Activated naive CD4-positive, alpha-beta T cell treated with anti-CD3 and anti-CD28 coated beads, Interleukin-2, amount 50 U/mL, for 72 hours (primary cell): ENCODE measurements around the gene FAM228A. TPM values are rescaled to one million over a fixed set of nuclear protein-coding genes. Genes with fewer than 3 reads are reported as not detected.

Experiments
- ATAC-seq, 2 donors: fragments of 150-1000 bp; cut with Tn5 transposase; 2 replicates each; pipeline ENCODE4 v1.10.0; 2021; ENCODE audit warnings: mild to moderate bottlenecking in 2 of 2, moderate library complexity in 2 of 2
- DNase-seq, 2 donors: peaks; one replicate each; pipeline ENCODE4 v3.0.0; 2021 to 2022; ENCODE audit warnings: low spot score in 2 of 2
- H3K27ac Mint-ChIP-seq, 2 donors: one replicate each; pipeline ENCODE4 v1.8.0; 2022; ENCODE audit warnings: mild to moderate bottlenecking in 2 of 2, mixed read lengths in 2 of 2
- H3K36me3 Mint-ChIP-seq, 2 donors: one replicate each; pipeline ENCODE4 v1.8.0; 2022; ENCODE audit warnings: mixed read lengths in 2 of 2
- H3K9me3 Mint-ChIP-seq, 2 donors: one replicate each; pipeline ENCODE4 v1.8.0; 2022; ENCODE audit warnings: mixed read lengths in 2 of 2
- total RNA-seq, 2 donors: library from RNA; stranded (reverse); gene quantifications; one replicate each; pipeline ENCODE4 v1.2.3, GENCODE V29; 2022

The FAM228A gene
- total RNA-seq, 2 donors from 2014 or later = 0.14 to 0.30 TPM

DNA sequence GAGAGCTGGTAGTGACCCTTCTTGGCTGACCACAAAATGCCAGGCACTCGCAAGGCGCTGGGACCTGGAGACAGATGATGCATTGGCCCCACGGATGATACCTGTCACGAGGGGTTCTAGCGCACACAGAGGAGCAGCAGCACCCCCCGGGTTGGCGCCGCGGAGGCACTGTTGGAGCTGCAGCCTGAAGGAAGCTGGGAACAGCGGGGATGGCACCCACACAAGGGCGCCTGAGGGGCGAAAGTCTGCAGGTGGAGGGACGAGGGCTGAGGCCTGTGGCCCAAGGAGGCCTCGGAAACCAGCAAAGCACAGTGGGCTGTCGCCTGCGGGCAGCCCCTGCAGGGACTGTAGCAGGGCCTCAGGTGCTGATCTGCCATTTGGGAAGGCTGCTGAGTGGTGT is 33.6 kb downstream of the FAM228A start:
- H3K9me3 Mint-ChIP-seq = no peaks in the 10 kb centered on the region
- peaks cover 5 to 23% of the 10 kb centered on the region in 2 donors for H3K36me3 Mint-ChIP-seq
- ATAC-seq (no peak), DNase-seq (no peak)
- no peak overlapping the region for H3K27ac Mint-ChIP-seq

GRCh38 chr2:24209389-24210105 is 34.7 kb downstream of the FAM228A start:
- no peak overlapping the region for H3K27ac Mint-ChIP-seq
- no peaks in the 10 kb centered on the region for H3K9me3 Mint-ChIP-seq
- DNase-seq (no peak), ATAC-seq (no peak)
- H3K36me3 Mint-ChIP-seq = peaks cover 0 to 18% of the 10 kb centered on the region in 2 donors

DNA sequence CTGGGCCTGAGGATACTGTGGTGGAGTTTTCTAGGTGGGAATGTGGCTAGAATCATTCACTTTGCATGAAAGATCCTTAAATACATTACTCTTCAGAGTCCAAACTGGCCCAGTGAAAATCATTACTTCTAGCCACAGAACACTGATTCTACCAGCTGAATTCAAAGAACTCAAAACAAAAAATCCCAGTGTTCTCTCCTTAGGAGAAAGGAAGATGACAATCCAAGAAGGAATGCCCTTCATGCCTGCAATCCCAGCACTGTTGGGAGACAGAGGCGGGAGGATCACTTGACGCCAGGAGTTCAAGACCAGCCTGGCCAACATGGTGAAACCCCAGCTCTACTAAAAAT is 35.2 kb downstream of the FAM228A start:
- Mint-ChIP-seq H3K27ac (no peak overlapping the region), H3K36me3 (peaks cover 0 to 18% of the 10 kb centered on the region in 2 donors), H3K9me3 (no peaks in the 10 kb centered on the region)
- DNase-seq = no peak
- no peak for ATAC-seq

GRCh38 chr2:24210723-24211122 is 35.9 kb downstream of the FAM228A start:
- Mint-ChIP-seq H3K27ac (no peak overlapping the region), H3K9me3 (no peaks in the 10 kb centered on the region), H3K36me3 (peaks cover 0 to 18% of the 10 kb centered on the region in 2 donors)
- ATAC-seq (no peak), DNase-seq (no peak)

GRCh38 chr2:24211408-24211807 is 36.6 kb downstream of the FAM228A start:
- peaks cover 5 to 18% of the 10 kb centered on the region in 2 donors for H3K36me3 Mint-ChIP-seq
- no peak for ATAC-seq
- H3K27ac Mint-ChIP-seq = peak overlapping the region in 1 of 2 donors; percentile 68
- no peak for DNase-seq
- H3K9me3 Mint-ChIP-seq = no peaks in the 10 kb centered on the region

DNA sequence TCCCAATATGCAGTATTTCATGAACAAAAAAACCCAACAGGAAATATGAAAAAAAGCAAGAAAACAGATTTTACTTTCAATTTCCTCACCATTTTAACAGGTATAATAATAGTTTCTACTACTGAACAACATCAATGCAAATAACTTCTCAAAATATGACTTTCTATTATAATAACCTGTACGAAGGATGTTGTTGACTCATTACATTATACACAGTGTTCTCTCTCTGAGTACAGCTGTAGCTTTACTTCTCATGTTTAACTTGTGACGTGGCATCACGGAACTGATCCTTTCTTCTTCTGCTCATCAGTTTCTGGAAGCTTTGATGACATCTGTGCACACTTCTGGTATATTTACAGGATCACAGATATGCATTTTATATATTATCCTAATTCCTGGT is 40.0 kb downstream of the FAM228A start:
- DNase-seq (no peak), ATAC-seq (peak in 1 of 2 donors; percentile 87)
- Mint-ChIP-seq H3K27ac (peak overlapping the region in 1 of 2 donors; percentile 36), H3K9me3 (no peaks in the 10 kb centered on the region), H3K36me3 (peaks cover 5 to 6% of the 10 kb centered on the region in 2 donors)

GRCh38 chr2:24220554-24221291 is 45.9 kb downstream of the FAM228A start:
- peak overlapping the region in 1 of 2 donors; percentile 68 for H3K27ac Mint-ChIP-seq
- no peaks in the 10 kb centered on the region for H3K9me3 Mint-ChIP-seq
- peaks cover 0 to 5% of the 10 kb centered on the region in 2 donors for H3K36me3 Mint-ChIP-seq
- no peak for ATAC-seq
- no peak for DNase-seq

- ATAC-seq = no peak
- Mint-ChIP-seq H3K36me3 (no peaks in the 10 kb centered on the region), H3K9me3 (no peaks in the 10 kb centered on the region), H3K27ac (no peak overlapping the region)
- DNase-seq = no peak
These were observed 46.6 kb downstream of the FAM228A start for GRCh38 chr2:24221343-24222050.

DNA sequence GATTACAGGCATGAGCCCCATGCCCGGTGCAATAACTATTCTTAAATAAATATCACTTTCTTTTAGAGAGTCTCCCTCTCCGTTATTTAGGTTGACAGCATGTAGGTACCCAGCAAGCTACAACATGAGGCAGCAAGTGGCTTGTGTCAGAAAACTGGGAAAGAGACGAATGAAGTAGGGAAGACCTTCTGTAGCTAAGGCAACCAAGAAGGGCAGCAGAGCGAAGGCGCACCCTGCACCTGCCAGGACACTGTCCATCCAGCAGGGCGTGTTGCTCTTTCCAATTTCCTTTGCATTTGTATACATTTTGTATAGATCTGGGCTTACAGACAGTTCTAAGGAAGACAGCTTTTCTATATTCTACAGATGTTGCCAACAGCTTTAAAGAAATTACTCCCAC is 48.1 kb downstream of the FAM228A start:
- Mint-ChIP-seq H3K27ac (no peak overlapping the region), H3K9me3 (no peaks in the 10 kb centered on the region), H3K36me3 (no peaks in the 10 kb centered on the region)
- ATAC-seq (no peak), DNase-seq (no peak)

GRCh38 chr2:24225499-24226242 is 50.8 kb downstream of the FAM228A start:
- Mint-ChIP-seq H3K36me3 (no peaks in the 10 kb centered on the region), H3K9me3 (no peaks in the 10 kb centered on the region)
- no peak for ATAC-seq

GRCh38 chr2:24228470-24228869 is 53.6 kb downstream of the FAM228A start:
- ATAC-seq (no peak), DNase-seq (no peak)
- Mint-ChIP-seq H3K36me3 (no peaks in the 10 kb centered on the region), H3K27ac (no peak overlapping the region), H3K9me3 (no peaks in the 10 kb centered on the region)

More at GRCh38 chr2:24225499-24226242, 50.8 kb downstream of the FAM228A start:
- peak overlapping the region; percentile 75 to 84 for H3K27ac Mint-ChIP-seq
- no peak for DNase-seq

GRCh38 chr2:24231461-24231881 is 56.6 kb downstream of the FAM228A start:
- DNase-seq (no peak), ATAC-seq (no peak)
- Mint-ChIP-seq H3K27ac (no peak overlapping the region), H3K9me3 (no peaks in the 10 kb centered on the region), H3K36me3 (no peaks in the 10 kb centered on the region)

- Mint-ChIP-seq H3K36me3 (no peaks in the 10 kb centered on the region), H3K9me3 (no peaks in the 10 kb centered on the region), H3K27ac (no peak overlapping the region)
- DNase-seq (no peak), ATAC-seq (no peak)
These were observed 58.5 kb downstream of the FAM228A start for GRCh38 chr2:24233321-24233720.

DNA sequence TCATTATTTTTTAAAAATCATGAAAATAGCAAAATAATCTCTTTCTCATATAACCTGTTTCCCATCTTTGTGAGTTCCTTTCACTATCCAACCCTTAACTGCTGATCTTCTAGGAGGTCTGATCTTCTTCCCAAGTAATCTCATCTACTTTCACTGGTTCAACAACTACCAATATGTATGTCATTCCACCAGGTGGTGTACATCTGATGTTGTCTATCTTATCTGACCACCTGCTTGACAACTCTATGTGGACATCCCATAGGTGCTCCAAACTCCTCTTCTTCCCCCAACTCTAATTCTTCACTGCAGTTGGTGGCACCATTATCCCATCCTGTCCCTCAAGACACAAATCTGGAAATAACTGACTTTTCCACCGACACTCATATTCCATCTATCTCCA is 62.5 kb downstream of the FAM228A start:
- H3K9me3 Mint-ChIP-seq = no peaks in the 10 kb centered on the region
- H3K27ac Mint-ChIP-seq = no peak overlapping the region
- no peaks in the 10 kb centered on the region for H3K36me3 Mint-ChIP-seq
- DNase-seq (no peak), ATAC-seq (no peak)

GRCh38 chr2:24238158-24238557 is 63.3 kb downstream of the FAM228A start:
- H3K36me3 Mint-ChIP-seq = no peaks in the 10 kb centered on the region
- ATAC-seq (no peak), DNase-seq (no peak)
- H3K27ac Mint-ChIP-seq = no peak overlapping the region
- H3K9me3 Mint-ChIP-seq = no peaks in the 10 kb centered on the region

DNA sequence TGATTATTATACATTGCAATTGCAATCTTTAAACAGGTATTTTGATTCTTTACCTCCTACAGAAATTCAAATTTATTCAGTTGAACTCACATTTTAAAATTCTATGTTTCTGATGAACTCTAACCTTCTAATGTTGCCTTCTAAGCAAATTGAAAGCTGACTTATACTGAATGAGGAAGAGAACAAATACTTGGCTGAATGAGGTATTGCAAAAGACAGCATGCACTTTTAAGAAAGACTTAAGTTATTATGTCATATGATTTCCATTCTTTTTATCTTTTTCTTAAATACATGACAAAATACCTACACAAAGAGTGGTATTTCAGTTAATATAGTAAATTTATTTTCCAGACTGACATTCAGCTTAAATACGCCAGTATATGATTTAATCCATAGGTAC is 64.7 kb downstream of the FAM228A start:
- Mint-ChIP-seq H3K9me3 (no peaks in the 10 kb centered on the region), H3K36me3 (no peaks in the 10 kb centered on the region), H3K27ac (no peak overlapping the region)
- no peak for DNase-seq
- ATAC-seq = no peak
